HCEC 1CT (cell line): ENCODE data around the gene CARD10.
"Not testable (repeated sequence)": the region's sequence is repeated elsewhere in the genome, so short reads cannot be mapped to it uniquely, and the experiment has no call there.

Experiments used
- DNase-seq: peaks from one replicate; pipeline ENCODE4 v3.0.0-alpha.2; 2017

The CARD10 gene

DNA sequence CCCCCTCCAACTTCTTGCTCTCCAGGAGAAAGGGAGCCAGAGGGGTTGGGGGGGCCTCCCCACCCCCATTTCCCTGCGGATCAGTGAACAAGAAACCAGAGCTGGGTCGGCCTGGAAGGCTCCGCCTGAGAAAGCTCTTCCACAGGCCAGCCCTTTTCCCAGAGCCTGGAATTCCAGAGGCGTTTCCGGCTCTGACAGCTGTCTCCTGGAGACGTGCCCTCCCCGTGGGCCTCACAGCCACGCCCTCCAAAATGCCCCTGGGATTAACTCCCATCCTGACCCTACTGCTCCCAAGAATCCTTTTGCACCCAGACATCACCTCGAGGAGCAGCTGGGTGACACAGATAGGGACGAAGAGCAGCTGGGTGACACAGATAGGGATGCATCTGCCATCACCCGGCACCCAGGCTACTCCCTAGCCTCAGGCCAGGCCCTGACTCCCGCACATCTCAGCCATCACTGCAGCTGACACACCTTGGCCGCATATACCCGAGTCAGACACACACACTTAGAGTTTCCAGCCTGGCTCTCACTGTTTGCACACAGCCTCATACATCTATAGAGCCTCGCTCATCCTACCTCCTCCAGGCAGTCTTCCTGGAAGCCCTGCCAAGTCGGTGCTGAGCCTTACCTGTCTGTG, 33.4 kb upstream of the CARD10 start:
- DNase-seq: peak; percentile 49

DNA sequence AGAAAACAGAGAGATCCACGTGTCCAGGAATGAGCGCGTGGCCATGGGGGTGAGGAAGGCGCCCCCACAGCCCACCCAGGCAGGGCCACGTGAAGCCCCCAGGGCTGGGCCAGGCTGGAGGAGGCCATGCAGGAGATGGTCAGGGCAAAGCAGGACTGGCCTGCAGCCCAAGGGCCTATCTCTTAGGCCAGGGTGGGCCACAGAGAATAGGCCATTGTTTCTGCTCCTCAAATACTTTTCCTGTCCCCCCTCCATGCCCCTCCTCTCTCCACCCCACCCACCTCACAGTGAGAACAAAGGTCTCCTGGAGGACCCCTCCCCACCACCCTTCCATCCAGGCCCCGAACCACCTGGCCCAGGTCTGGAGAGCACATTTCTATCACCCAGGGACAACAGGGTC, 32.8 kb upstream of the CARD10 start:
- DNase-seq: no peak

DNA sequence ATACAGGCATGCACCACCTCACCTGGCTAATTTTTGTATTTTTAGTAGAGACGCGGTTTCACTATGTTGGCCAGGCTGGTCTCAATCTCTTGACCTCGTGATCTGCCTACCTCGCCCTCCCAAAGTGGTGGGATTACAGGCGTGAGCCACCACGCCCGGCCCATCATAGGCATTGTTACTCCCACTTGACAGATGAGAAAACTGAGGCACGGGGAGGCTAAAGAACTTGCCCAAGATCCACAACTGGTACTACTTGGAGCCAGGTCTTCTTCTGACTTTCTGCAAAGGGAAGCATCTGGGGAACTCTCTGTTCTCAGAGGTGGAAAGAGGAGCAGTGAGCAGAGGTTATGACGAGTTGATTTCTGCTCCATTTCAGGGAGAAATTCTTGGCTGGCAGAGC, 31.7 kb upstream of the CARD10 start:
- DNase-seq: not testable (repeated sequence)

DNA sequence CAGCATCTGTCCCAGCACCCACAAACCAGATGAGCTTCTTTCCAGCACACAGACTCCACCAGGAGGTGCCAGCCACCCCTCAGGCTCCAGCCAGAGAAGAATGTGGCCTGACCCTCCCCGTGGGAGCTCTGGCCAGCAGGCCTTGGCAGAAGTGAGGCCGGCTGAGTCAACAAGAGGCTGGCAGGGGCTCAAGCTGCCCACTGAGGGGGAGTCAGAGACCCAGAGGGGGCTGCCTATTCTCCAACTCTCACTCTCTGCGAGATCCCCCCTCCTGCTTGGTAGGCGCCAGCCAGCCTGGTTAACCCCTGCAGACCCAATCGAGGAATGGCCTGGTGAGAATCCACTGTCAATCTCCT, 30.5 kb upstream of the CARD10 start:
- DNase-seq: no peak

DNA sequence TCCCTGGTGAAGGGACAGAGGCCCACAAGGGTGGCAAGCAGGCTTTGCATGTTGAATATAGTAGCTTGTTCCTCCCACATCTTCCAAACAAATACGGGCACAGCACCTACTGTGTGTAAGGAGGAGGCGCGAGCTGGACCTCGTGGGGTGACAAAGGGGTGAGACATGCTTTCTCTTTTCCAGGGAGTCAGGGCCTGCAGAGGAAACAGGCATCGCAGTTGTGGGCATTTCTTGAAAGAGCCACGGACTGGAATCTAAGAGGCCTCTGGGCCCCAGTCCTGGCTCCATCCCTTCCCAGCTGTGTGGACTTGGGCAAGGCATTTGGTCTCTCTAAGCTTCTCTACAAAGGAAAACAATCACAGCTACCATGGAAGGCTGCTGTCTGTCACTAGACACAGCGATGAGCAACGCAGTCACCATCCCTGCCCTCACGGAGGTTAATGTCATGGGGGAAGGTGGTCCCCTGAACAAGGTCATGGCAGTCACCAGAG, 28.1 kb upstream of the CARD10 start:
- no peak for DNase-seq

DNA sequence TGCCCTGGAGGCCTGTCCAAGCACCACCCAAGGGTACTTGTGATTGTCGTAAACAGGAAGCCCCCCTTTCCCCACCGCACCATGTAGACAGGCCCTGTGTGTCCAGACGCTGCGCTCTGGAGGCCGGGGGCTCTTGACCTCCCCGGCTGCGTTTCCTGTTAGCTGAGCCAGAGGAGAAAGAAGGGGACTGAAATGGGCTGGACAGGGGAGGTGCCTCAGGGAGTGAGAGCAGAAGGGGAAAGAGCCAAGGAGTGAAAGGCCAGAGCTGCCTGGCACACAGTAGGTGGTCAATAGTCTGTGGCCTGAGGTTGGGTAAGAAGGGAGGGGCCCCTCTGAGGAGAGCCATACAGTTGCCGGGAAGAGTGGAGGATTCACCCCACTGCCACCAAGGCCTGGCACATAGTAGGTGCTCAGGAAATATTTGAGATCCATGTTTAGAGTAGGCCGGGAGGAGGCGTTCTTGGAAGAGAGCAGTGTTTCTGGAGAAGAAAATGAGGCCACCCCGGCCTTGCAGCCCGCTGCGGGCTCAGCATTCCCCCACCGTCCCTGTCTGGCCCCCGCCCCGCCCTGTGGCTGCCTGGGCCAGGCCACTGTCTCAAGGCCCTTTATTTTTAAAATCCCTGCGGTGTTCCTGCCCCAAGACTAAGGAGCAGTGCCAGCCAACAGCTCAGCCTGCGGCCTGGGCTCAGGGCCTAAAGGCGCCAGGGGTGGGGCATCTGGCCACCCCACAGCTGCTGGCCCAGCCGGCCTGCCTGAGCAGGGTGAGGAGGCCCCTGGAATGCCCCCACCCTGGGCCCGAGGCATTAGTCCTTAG, 27.4 kb upstream of the CARD10 start:
- DNase-seq: peak; percentile 73

DNA sequence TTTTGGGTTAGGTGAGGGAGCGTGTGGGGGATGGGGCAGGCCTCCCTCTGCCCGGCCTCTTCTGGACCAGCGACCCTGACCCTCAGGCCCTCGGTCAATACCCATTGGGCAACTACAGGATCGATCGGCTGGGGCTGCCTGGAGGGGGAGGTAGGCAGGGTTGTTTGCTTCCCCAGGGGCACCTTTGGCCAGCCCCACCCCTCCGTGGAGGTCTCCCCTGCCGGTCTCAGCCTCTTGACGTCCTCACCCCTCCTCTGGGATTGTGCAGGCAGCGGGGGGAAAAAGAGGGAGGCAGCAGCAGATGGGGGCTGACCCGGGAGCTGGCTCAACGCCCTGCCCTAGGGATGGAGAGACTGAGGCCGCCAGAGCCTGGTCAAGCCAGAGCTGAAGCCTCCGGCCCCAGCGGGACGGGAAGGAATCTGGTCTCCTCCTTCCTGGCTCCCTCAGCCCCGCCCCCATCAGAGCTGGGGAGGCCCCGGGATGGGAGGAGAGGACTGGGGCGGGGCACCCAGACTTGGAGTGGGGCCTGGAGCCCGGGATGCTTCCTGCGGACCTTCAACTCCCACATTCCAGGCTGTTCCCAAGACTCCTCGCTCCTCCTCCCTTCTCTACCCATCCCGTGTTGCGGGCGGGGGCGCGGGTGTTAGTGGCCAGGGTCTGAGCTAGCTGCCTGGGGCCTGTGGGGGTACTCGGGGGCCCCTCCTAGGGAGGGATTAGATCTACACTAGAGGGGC, 26.7 kb upstream of the CARD10 start:
- peak; percentile 97 for DNase-seq

DNA sequence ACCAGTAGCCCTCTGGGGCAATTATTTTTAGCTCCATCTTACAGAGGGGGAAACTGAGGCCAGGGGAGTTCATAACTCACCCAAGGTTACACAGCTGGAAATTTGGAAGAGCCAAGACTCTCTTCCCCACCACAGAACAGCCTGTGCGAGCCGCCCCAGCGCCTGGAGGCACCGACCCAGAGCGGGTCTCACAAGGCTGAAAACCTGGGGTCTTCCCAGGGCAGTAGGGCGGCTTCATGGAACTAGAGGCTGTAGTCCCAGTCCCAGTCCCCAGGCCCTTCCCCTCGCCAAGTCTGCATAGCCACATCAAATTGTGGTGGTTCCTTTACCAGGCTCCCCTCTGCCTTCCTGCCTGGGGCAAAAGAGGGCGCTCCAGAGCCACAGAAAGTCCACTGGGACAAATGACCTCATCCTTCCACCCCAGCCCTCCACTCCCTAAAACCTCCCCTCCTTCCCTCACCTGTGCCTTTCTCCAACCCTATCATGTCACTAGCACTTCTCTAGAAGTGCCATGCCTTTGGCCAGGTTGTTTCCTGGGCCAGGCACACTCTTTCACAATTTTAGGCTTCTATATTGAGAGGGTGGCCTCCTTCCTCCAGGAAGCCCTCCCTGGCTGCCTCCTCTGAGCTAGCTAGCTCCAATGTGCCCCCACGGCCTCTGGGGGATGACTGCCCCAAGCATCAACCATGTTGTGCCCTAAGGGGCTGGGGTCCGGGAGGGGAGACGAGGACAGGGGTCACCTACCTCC, 25.9 kb upstream of the CARD10 start:
- peak; percentile 46 for DNase-seq

DNA sequence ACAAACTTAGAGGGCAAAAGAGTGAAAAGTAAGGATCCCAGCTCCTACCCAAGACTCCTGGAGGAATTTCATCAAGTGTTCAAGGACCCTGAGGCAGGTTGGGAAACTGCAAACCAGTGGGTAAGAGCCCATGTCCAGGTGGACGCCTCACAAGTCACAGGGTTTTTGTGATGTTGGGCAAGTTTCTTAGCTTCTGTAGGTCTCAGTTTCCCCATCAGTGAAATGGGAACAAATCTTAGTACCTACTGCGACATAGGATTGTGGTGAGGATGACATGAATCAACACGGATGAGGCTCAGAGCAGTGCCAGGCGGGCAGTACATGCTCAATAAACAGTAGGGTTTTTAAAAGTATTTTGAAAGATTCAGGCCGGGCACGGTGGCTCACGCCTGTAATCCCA, 23.7 kb upstream of the CARD10 start:
- no peak for DNase-seq

DNA sequence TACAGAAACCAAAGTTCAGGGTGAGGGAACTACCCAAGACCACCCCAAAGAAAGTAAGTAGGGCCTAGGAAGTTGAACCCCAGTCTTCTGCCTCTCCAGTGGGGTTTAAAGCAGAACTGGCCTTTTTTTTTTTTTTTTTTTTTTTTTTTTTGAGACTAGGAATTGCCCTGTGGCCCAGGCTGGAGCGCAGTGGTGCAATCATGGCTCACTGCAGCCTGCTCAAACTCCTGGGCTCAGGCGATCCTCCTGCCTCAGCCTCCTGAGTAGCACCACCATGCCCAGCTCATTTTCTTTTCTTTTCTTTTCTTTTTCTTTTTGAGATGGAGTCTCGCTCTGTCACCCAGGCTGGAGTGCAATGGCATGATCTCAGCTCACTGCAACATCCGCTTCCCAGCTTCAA, 23.2 kb upstream of the CARD10 start:
- not testable (repeated sequence) for DNase-seq

DNA sequence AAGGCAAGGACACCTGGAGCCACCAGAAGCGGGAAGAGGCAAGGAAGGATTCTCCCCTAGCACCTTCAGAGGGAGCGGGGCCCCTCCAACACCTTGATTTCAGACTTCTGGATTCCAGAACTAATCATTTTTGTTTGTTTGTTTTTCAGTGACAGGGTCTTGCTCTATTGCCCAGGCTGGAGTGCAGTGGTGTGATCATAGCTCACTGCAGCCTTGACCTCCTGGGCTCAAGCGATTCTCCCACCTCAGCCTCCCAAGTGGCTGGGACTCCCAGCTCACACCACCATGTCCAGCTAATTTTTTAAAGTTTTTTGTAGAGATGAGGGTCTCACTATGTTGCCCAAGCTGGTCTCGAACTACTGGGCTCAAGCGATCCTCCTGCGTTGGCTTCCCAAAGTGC, 20.6 kb upstream of the CARD10 start:
- DNase-seq: not testable (repeated sequence)

DNA sequence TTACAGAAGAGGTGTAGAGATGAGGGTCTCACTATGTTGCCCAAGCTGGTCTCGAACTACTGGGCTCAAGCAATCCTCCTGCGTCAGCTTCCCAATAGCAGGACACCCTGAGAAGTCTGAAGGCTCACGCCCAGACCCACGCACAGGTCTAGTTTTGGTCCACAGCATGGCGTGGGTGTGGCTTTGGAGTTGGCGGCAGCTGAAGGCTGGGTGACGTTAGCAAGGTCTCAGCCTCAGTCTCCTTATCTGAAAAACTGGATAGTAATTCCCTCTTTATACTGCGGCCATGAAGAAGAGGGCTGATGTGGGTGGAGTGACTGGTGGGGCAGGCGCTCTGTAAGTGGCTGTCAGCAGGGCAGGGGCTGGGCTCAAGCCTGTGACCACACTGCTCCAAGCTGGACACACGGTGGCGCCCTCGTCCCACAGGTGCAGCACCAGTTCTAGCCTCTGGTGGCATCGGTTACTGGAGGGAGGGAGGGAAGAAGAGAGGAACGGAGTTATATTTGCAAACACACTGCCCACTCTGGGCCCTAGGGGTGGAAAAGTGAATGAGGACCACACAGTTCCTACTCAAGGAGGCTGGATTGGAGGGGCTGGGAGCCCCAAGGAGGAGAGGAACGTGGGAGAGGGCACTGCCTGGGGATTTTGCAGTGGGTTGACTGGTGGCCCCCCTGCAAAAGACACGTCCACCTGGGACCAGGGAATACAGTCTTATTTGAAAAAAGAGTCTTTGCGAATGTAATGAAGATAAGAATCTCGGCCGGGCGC, 19.6 kb upstream of the CARD10 start:
- DNase-seq: peak; percentile 85

DNA sequence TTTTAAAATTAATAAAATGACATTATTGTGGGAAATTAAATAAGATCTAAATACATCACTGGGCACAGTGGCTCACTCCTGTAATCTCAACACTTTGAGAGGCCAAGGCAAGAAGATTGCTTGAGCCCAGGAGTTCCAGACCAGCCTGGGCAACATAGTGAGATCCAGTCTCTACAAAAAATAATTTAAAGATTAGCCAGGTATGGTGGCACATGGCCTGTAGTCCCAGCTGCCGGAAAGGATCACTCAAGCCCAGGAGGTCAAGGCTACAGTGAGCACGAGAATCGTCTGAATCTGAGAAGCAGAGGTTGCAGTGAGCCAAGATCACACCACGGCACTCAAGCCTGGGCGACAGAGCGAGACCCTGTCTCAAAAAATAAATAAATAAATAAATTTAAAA, 15.9 kb upstream of the CARD10 start:
- DNase-seq: no peak

DNA sequence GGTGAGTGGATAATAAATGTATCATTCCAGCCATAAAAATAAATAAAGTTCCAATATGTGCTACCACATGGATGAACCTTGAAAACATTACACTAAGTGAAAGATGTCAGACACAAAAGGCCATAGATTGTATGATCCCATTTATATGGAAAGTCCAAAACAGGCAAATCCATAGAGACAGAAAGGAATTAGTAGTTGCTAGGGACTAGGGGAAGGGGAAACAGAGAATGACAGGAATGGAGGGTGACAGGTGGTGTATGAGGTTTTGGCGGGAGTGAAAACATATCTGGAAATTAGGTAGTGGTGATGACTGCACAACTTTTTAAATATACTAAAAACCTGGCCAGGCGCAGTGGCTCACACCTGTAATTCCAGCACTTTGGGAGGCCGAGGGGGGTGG, 15.2 kb upstream of the CARD10 start:
- no peak for DNase-seq

DNA sequence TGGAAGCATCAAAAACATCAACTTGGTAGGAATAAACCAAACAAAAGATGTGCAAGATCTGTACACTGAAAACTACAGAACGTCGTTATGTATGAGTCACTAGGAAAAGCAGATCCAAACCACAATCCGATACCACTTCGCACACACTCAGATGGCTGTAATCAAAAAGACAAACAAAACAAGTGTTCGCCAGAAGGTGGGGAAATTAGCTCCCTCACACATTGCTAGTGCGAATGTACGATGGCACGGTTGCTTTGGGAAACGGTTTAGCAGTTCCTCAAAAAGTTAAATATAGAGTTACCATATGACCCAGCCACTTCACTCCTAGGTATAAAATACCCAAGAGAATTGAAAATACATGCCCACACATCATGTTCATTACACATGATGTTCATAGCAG, 14.8 kb upstream of the CARD10 start:
- DNase-seq: peak; percentile 86

DNA sequence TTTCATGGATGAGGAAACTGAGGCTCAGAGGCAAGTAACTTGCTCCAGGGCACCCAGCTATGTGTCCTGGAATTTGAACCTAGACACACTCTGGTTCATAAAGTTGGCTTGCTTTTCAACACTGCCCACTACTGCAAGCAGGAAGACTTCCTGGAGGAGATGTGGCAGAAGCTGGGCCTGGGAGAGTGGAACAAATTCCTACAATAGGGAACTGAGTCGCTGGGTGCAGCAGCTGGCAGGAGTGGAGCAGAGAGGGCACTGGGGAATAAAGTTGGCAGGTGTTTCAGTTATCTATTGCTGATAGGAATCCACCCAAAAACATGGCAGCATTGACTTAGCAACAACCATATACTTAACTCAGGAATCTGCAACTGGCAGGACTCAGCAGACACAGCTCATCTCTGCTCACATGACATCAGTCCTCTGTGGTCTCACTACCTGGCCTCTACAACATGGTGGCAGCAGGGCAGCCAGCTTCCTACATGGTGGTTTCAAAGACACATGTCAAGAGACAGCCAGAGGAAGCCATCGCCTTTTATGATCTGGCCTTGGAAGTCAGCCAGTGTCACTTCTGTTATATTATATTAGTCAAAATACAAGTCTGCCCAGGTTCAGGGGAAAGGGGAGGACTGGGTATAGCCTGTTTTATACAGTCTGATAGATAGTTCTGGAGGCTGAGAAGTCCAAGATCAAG, 10.6 kb upstream of the CARD10 start:
- DNase-seq: no peak

DNA sequence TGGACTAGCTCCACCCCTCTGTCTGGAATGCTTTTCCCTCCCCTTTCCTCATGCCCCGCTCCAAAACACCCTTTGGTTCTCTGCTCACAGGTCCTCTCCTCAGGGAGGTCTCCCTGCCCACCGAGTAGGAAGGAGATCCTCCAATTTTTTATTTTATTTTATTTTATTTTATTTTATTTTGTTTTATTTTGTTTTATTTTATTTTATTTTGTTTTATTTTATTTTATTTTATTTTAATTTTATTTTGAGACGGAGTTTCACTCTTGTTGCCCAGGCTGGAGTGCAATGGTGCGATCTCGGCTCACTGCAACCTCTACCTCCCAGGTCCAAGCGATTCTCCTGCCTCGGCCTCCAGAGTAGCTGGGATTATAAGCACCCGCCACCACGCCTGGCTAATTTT, 8.7 kb upstream of the CARD10 start:
- DNase-seq: not testable (repeated sequence)

DNA sequence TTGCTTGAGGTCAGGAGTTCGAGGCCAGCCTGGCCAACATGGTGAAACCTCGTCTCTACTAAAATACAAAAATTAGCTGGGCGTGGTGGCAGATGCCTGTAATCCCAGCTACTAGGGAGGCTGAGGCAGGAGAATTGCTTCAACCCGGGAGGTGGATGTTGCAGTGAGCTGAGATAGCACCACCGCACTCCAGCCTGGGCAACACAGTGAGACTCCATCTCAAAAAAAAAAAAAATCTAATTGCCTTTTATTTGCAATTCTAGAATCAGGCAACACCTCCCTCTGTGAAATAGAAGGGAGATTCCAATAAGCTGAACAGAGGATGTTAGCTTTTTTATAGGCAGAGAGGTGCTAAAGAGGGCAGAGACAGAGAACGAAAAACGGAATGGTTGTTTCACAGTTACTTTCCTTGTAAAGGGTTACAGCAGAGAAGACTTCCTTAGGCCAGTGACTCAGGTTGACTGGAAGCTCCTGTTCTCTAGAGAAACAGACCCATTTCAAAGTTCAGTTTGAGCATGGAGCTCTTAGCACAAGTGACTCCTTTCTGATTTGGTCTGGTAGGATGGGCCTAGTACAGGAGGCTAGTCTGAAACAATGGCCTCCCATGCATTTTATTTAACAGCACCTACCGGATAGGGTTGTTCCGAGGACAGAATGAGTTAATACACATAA, 8.0 kb upstream of the CARD10 start:
- DNase-seq: not testable (repeated sequence)

DNA sequence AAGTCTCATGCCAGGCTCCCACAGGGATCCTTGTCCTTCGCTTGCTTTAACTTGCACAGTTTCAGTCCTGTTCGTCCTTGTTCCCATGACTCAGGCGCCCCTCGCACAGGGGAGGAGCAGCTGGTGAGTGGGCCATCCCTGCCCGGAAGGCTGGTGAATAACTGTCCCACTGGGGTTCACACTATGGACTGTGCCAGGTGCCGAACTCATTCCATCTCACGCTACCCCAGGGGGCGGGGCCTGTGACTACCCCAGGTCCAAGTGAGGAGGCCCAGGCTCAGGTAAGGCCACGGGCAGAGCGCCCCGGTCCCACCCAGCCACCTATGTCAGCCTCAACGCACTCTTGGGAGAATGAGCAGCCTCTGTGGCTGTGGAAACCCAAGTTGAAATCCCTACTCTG, 7.2 kb upstream of the CARD10 start:
- DNase-seq: no peak

DNA sequence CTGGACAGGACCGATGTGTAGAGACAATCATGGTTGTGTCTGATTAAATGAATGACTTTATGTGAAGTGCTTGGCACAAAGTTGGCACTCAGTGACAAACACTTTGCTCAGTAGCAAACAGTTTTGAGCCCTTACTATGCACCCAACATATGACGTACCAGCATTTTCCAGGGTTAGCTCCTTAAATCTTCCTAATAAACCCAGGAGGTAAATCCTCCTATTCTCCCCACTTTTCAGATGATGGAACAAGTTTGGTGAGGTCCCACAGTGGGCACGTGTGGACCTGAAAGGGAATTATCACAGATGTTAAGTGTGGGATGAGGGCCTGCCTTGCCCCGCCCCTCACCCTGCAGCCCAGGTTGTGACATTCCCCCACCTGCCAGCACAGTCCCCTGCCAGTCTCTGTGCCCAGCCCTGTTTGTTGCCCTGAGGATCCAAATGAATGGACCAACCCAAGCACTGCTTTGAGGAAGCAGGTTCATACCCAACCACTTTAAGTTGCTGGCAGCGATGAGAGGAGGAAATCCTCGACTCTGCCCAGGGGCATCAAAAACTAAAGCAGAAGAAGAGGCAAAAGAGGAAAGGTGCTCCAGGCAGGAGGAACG, 6.6 kb upstream of the CARD10 start:
- DNase-seq: no peak
